Esophagus muscularis mucosa (tissue), 4 donors: ENCODE measurements around the gene CAMTA1. TPM values are rescaled to one million over a fixed set of nuclear protein-coding genes. Genes with fewer than 3 reads are reported as not detected.

ENCODE experiments used
- DNase-seq: peaks from one replicate; pipeline ENCODE4 v3.0.0-alpha.2; 2017; ENCODE audit errors: extremely low spot score
- H3K27ac ChIP-seq, 4 donors: fragments of 200-600 bp; sonication (generic); replicated peaks in 1 of 4; 1 replicate in 3 of 4; 2 replicates in 1 of 4; pipeline ENCODE4 v1.5.1; 2016 to 2019; ENCODE audit warnings: mild to moderate bottlenecking in 1 of 4
- H3K27me3 ChIP-seq, 4 donors: fragments of 200-600 bp; sonication (generic); one replicate each; pipeline versions ENCODE4 v1.5.1 to v1.6.0; 2016 to 2019
- H3K36me3 ChIP-seq, 4 donors: fragments of 200-600 bp; sonication (generic); one replicate each; pipeline ENCODE4 v1.5.1; 2016 to 2019
- H3K4me1 ChIP-seq, 4 donors: fragments of 200-600 bp; sonication (generic); one replicate each; pipeline ENCODE4 v1.5.1; 2016 to 2019
- H3K4me3 ChIP-seq, 4 donors: fragments of 200-600 bp; sonication (generic); 1 replicate in 2 of 4; 2 replicates in 2 of 4; pipeline ENCODE4 v1.5.1; 2016 to 2019; ENCODE audit warnings: mild to moderate bottlenecking in 4 of 4, moderate library complexity in 1 of 4
- H3K9me3 ChIP-seq, 4 donors: fragments of 200-600 bp; sonication (generic); 1 replicate in 3 of 4; 2 replicates in 1 of 4; pipeline ENCODE4 v1.5.1; 2016 to 2019
- EP300 ChIP-seq: sonication (generic); formaldehyde crosslinking; IDR thresholded peaks from one replicate; pipeline ENCODE4 v1.6.1; 2017; ENCODE audit warnings: antibody characterized with exemption
- POLR2A ChIP-seq: fragments of 450-650 bp; IDR thresholded peaks from one replicate; pipeline ENCODE4 v1.6.1; 2017; ENCODE audit warnings: antibody characterized with exemption, moderate library complexity, mild to moderate bottlenecking, low read depth
- POLR2AphosphoS5 ChIP-seq, 2 donors: sonication (generic); formaldehyde crosslinking; IDR thresholded peaks; one replicate each; pipeline ENCODE4 v1.6.1; 2017; ENCODE audit warnings: antibody characterized with exemption in 2 of 2
- WGBS: methylation state at CpG from one replicate; pipeline ENCODE4 v1.1.5; 2018; 5-methylcytosine and 5-hydroxymethylcytosine counted together
- intact Hi-C: fragments of 100-400 bp; cut with DNase I; formaldehyde crosslinking; loops from one replicate; pipeline ENCODE4 v1.15.1; 2023
- total RNA-seq, 4 donors: library from RNA; depleted of rRNA; stranded (reverse); fragments of >200 nt; gene quantifications; one replicate each; pipeline versions ENCODE4 v1.1.0 to v1.2.1, GENCODE V29; 2016
- TF ChIP-seq, protein P1 (sequence below), 3 experiments: fragments of 200-600 bp in 2 of 3; fragments of 450-650 bp in 1 of 3; sonication (generic) in 2 of 3; IDR thresholded peaks; one replicate each; pipeline ENCODE4 v1.5.1; 2017 to 2019; ENCODE audit warnings: antibody characterized with exemption in 3 of 3, mild to moderate bottlenecking in 2 of 3, moderate library complexity in 1 of 3

The CAMTA1 gene
- total RNA-seq, 4 donors from 2014 or later: 109 to 226 (median 139) TPM

- H3K4me3 ChIP-seq: no peak overlapping the region
- TF ChIP-seq EP300 (no peak), POLR2A (no peak), POLR2AphosphoS5 (IDR thresholded peaks at IDR 0.05) (no peak)
- TF ChIP-seq, protein P1, sequence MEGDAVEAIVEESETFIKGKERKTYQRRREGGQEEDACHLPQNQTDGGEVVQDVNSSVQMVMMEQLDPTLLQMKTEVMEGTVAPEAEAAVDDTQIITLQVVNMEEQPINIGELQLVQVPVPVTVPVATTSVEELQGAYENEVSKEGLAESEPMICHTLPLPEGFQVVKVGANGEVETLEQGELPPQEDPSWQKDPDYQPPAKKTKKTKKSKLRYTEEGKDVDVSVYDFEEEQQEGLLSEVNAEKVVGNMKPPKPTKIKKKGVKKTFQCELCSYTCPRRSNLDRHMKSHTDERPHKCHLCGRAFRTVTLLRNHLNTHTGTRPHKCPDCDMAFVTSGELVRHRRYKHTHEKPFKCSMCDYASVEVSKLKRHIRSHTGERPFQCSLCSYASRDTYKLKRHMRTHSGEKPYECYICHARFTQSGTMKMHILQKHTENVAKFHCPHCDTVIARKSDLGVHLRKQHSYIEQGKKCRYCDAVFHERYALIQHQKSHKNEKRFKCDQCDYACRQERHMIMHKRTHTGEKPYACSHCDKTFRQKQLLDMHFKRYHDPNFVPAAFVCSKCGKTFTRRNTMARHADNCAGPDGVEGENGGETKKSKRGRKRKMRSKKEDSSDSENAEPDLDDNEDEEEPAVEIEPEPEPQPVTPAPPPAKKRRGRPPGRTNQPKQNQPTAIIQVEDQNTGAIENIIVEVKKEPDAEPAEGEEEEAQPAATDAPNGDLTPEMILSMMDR (IDR thresholded peaks at IDR 0.05): no peak
- intact Hi-C loops: no loop called here
- DNase-seq: peak; percentile 55
- no peaks in the 10 kb centered on the region for H3K27me3 ChIP-seq
- H3K4me1 ChIP-seq: peaks cover 0 to 12% (median 11%) of the 10 kb centered on the region in 4 donors
- H3K27ac ChIP-seq: no peak overlapping the region
- 81% methylated on average over 6 of the region's 6 CpGs for WGBS
- no peaks in the 10 kb centered on the region for H3K36me3 ChIP-seq
- H3K9me3 ChIP-seq: no peaks in the 10 kb centered on the region
Observed at GRCh38 chr1:7287013-7287412, 501.8 kb downstream of the CAMTA1 start.

DNA sequence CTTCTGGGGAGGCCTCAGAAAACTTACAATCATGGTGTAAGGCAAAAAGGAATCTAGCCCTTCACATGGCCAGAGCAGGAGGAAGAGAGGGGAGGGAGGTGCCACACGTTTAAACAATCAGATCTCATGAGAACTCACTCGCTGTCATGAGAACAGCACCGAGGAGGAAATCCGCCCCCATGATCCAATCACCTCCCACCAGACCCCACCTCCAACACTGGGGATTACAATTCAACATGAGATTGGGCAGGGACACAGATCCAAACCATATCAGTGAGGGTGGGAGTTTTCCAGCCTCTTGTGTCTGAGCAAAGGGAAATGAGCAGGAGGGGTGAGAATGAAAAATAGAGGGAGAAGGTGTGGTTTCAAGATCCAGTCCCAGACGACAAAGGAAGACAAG, 503.7 kb downstream of the CAMTA1 start:
- peaks cover 0 to 18% (median 15%) of the 10 kb centered on the region in 4 donors for H3K4me1 ChIP-seq
- WGBS: 75% methylated on average over 5 of the region's 5 CpGs
- TF ChIP-seq EP300: no peak
- TF ChIP-seq POLR2A: no peak
- TF ChIP-seq, protein P1 (IDR thresholded peaks at IDR 0.05): no peak
- TF ChIP-seq POLR2AphosphoS5 (IDR thresholded peaks at IDR 0.05): no peak
- peak; percentile 60 for DNase-seq
- no peak overlapping the region for H3K4me3 ChIP-seq
- no peaks in the 10 kb centered on the region for H3K27me3 ChIP-seq
- intact Hi-C loops: no loop called here
- no peaks in the 10 kb centered on the region for H3K9me3 ChIP-seq
- H3K36me3 ChIP-seq: no peaks in the 10 kb centered on the region
- H3K27ac ChIP-seq: no peak overlapping the region

- no peak for TF ChIP-seq POLR2AphosphoS5 (IDR thresholded peaks at IDR 0.05)
- TF ChIP-seq EP300: no peak
- no peak for TF ChIP-seq POLR2A
- TF ChIP-seq, protein P1 (IDR thresholded peaks at IDR 0.05): no peak
- Histone ChIP-seq H3K27me3 (no peaks in the 10 kb centered on the region), H3K27ac (no peak overlapping the region), H3K9me3 (no peaks in the 10 kb centered on the region), H3K36me3 (no peaks in the 10 kb centered on the region), H3K4me3 (no peak overlapping the region), H3K4me1 (peaks cover 0 to 25% (median 19%) of the 10 kb centered on the region in 4 donors)
- peak; percentile 80 for DNase-seq
- intact Hi-C loops: no loop called here
- 95% methylated on average over 2 of the region's 2 CpGs for WGBS
Observed at GRCh38 chr1:7289694-7290093, 504.4 kb downstream of the CAMTA1 start.

- H3K4me1 ChIP-seq: peaks cover 0 to 26% (median 19%) of the 10 kb centered on the region in 4 donors
- intact Hi-C loops: no loop called here
- WGBS: 57% methylated on average over 13 of the region's 14 CpGs
- peak; percentile 87 for DNase-seq
- H3K9me3 ChIP-seq: peaks cover 0 to 3% (median under 1%) of the 10 kb centered on the region in 4 donors
- TF ChIP-seq POLR2AphosphoS5 (IDR thresholded peaks at IDR 0.05) (no peak), EP300 (no peak), POLR2A (no peak)
- TF ChIP-seq, protein P1 (IDR thresholded peaks at IDR 0.05): no peak
- H3K36me3 ChIP-seq: no peaks in the 10 kb centered on the region
- peak overlapping the region in 1 of 4 donors; percentile 16 for H3K27ac ChIP-seq
- H3K4me3 ChIP-seq: no peak overlapping the region
- H3K27me3 ChIP-seq: no peaks in the 10 kb centered on the region
Observed at GRCh38 chr1:7290971-7291970, 506.0 kb downstream of the CAMTA1 start.
